ENCODE measurements around the gene TACR2.

The TACR2 gene

GRCh38 chr10:69376662-69377061, 40.1 kb downstream of the TACR2 start:
- no peak for DNase-seq (ENCODE audit: low read depth in 1 of 2, low spot score in 1 of 2)

GRCh38 chr10:69375307-69376151, 41.2 kb downstream of the TACR2 start:
- DNase-seq (ENCODE audit: low read depth in 1 of 2, low spot score in 1 of 2), result no peak

GRCh38 chr10:69374931-69375306, 41.8 kb downstream of the TACR2 start:
- no peak for DNase-seq (ENCODE audit: low read depth in 1 of 2, low spot score in 1 of 2)

- no peak for DNase-seq (ENCODE audit: low read depth in 1 of 2, low spot score in 1 of 2)
These were observed 42.5 kb downstream of the TACR2 start for GRCh38 chr10:69374242-69374641.

GRCh38 chr10:69372126-69372980, 44.4 kb downstream of the TACR2 start:
- no peak for DNase-seq (ENCODE audit: low read depth in 1 of 2, low spot score in 1 of 2)

- no peak for DNase-seq (ENCODE audit: low read depth in 1 of 2, low spot score in 1 of 2)
These were observed 49.2 kb downstream of the TACR2 start for GRCh38 chr10:69367469-69367868.

GRCh38 chr10:69366738-69367137, 50.0 kb downstream of the TACR2 start:
- no peak for DNase-seq (ENCODE audit: low read depth in 1 of 2, low spot score in 1 of 2)

GRCh38 chr10:69364232-69364940, 52.3 kb downstream of the TACR2 start:
- no peak for DNase-seq (ENCODE audit: low read depth in 1 of 2, low spot score in 1 of 2)

GRCh38 chr10:69363666-69364065, 53.1 kb downstream of the TACR2 start:
- DNase-seq (ENCODE audit: low read depth in 1 of 2, low spot score in 1 of 2), result no peak

- DNase-seq (ENCODE audit: low read depth in 1 of 2, low spot score in 1 of 2), result no peak
These were observed 54.2 kb downstream of the TACR2 start for GRCh38 chr10:69362471-69362954.

- DNase-seq (ENCODE audit: low read depth in 1 of 2, low spot score in 1 of 2), result no peak
These were observed 55.5 kb downstream of the TACR2 start for GRCh38 chr10:69361303-69361614.

GRCh38 chr10:69360485-69361302, 56.0 kb downstream of the TACR2 start:
- no peak for DNase-seq (ENCODE audit: low read depth in 1 of 2, low spot score in 1 of 2)

GRCh38 chr10:69359594-69359993, 57.1 kb downstream of the TACR2 start:
- no peak for DNase-seq (ENCODE audit: low read depth in 1 of 2, low spot score in 1 of 2)

GRCh38 chr10:69359148-69359547, 57.6 kb downstream of the TACR2 start:
- DNase-seq (ENCODE audit: low read depth in 1 of 2, low spot score in 1 of 2), result no peak

GRCh38 chr10:69358148-69358795, 58.4 kb downstream of the TACR2 start:
- no peak for DNase-seq (ENCODE audit: low read depth in 1 of 2, low spot score in 1 of 2)

GRCh38 chr10:69356187-69356586, 60.5 kb downstream of the TACR2 start:
- no peak for DNase-seq (ENCODE audit: low read depth in 1 of 2, low spot score in 1 of 2)

GRCh38 chr10:69353977-69354635, 62.6 kb downstream of the TACR2 start:
- no peak for DNase-seq (ENCODE audit: low read depth in 1 of 2, low spot score in 1 of 2)
